Measurements from ENCODE around the gene STK32A. TPM values are rescaled to one million over a fixed set of nuclear protein-coding genes. Genes with fewer than 3 reads are reported as not detected.

STK32A gene
- total and polyA plus RNA-seq, 3 experiments from 2014 or later: not detected

DNA sequence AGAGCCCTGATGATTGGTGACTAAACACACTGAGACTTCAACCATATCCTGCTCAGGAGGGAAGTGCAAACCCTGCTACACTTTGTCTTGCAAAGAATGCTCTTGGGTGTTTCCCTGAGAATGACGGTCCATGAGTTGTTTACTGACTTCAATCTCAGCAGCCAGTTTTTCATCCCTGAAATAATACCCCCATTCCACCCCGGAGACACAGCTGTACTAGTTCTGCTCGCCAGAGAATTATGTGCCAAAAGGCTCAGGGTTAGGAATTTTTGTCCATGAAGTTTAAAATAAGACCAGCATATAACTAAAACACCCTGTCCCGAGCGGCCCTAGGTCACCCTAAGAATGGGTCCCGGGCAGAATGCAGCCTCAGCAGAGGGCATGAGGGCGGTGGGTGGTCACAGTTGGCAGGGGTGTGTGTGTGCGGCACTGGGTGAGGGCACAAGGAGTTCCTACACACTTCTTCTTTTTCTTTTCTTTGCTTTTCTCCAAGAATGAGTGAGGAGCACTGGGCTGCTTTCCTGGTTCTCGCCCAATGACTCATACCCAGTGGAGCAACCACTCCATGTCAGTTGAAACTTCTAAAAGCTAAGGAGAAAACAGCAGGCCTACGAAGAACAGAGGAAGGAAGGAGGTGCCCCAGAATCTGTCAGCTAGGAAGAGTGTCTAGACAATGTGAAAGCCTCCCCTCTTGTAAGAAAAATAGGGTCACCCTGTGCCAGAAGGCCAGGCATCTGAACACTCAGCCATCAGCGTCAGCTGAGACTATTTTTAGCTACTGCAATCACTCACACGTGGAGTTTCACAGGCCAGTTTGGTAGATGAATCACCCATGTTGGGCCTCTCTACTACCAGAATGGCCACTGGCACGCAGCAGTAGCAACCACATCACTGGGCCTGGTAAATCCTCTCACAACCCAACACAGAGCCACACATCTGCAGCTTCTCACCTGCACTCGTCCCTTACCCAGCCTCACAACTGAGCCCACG lies 169.1 kb downstream of the STK32A start:
- Mint-ChIP-seq H3K27me3 (peaks cover 2 to 4% of the 10 kb centered on the region in 2 donors), H3K9me3 (no peaks in the 10 kb centered on the region), H3K4me3 (no peak overlapping the region), H3K4me1 (no peaks in the 10 kb centered on the region), H3K36me3 (no peaks in the 10 kb centered on the region), H3K27ac (no peak overlapping the region)
- Histone ChIP-seq H3K4me3 (ENCODE audit: low read length) (no peak overlapping the region), H3K36me3 (ENCODE audit: insufficient read depth, low read length) (no peaks in the 10 kb centered on the region), H3K4me1 (ENCODE audit: insufficient read depth, low read length) (no peaks in the 10 kb centered on the region), H3K27me3 (ENCODE audit: insufficient read depth, low read length, poor library complexity, severe bottlenecking) (no peaks in the 10 kb centered on the region), H3K27ac (ENCODE audit: low read depth, low read length) (no peak overlapping the region), H3K9me3 (ENCODE audit: low read length) (no peaks in the 10 kb centered on the region)
- ChIA-PET POLR2A (no interaction called here), CTCF (no interaction called here)
- no peak for DNase-seq

DNA sequence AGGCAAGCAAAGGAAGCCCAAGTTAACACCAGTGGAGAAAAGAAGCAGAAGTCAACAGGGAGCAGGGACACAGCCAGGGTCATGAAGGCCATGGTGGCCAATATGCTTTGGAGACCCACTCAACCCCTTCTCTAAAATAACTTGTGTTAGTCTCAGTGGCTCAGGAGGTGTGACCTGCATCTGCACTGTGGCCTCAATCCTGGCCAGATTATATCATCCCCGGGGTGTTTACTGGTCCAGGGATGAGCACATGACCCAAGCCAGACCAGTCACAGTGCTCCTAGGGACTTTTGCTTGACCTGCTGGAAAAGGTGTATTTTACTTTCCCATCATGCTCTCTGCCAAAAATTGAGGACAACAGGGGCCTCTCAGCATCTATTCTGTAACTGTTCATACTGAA lies 169.9 kb downstream of the STK32A start:
- peaks cover 2 to 4% of the 10 kb centered on the region in 2 donors for H3K27me3 Mint-ChIP-seq
- Histone ChIP-seq H3K4me1 (ENCODE audit: insufficient read depth, low read length) (no peaks in the 10 kb centered on the region), H3K4me3 (ENCODE audit: low read length) (no peak overlapping the region), H3K27me3 (ENCODE audit: insufficient read depth, low read length, poor library complexity, severe bottlenecking) (no peaks in the 10 kb centered on the region), H3K9me3 (ENCODE audit: low read length) (no peaks in the 10 kb centered on the region), H3K36me3 (ENCODE audit: insufficient read depth, low read length) (no peaks in the 10 kb centered on the region), H3K27ac (ENCODE audit: low read depth, low read length) (no peak overlapping the region)
- no peaks in the 10 kb centered on the region for H3K36me3 Mint-ChIP-seq
- no peak overlapping the region for H3K4me3 Mint-ChIP-seq
- DNase-seq: no peak
- H3K9me3 Mint-ChIP-seq: no peaks in the 10 kb centered on the region
- H3K4me1 Mint-ChIP-seq: no peaks in the 10 kb centered on the region
- POLR2A ChIA-PET: no interaction called here
- CTCF ChIA-PET: no interaction called here
- no peak overlapping the region for H3K27ac Mint-ChIP-seq

DNA sequence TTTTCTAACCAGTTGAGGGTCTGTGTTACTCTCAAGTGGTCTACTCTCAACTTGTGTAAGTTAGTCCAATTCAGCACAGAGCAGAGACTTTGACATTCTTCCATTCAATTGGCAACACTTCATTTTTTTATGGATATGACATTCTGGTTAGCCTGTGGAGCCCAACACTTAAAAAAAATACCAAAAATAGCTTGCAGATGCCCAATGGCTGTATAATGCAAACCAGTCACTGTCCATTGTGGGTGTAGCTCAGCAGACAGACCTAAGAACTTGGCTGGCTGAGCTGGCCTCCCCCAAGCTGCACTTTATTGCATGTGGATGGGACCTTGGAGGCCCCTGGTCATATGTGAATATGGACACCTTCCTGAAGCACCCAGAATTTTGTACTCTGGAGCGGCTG lies 171.8 kb downstream of the STK32A start:
- Histone ChIP-seq H3K4me3 (ENCODE audit: low read length) (no peak overlapping the region), H3K27ac (ENCODE audit: low read depth, low read length) (no peak overlapping the region), H3K9me3 (ENCODE audit: low read length) (no peaks in the 10 kb centered on the region), H3K27me3 (ENCODE audit: insufficient read depth, low read length, poor library complexity, severe bottlenecking) (no peaks in the 10 kb centered on the region), H3K4me1 (ENCODE audit: insufficient read depth, low read length) (no peaks in the 10 kb centered on the region), H3K36me3 (ENCODE audit: insufficient read depth, low read length) (no peaks in the 10 kb centered on the region)
- H3K27me3 Mint-ChIP-seq: peaks cover 2 to 4% of the 10 kb centered on the region in 2 donors
- H3K9me3 Mint-ChIP-seq: no peaks in the 10 kb centered on the region
- DNase-seq: no peak
- no peaks in the 10 kb centered on the region for H3K4me1 Mint-ChIP-seq
- no peak overlapping the region for H3K27ac Mint-ChIP-seq
- no peak overlapping the region for H3K4me3 Mint-ChIP-seq
- H3K36me3 Mint-ChIP-seq: no peaks in the 10 kb centered on the region
- CTCF ChIA-PET: no interaction called here
- POLR2A ChIA-PET: no interaction called here

DNA sequence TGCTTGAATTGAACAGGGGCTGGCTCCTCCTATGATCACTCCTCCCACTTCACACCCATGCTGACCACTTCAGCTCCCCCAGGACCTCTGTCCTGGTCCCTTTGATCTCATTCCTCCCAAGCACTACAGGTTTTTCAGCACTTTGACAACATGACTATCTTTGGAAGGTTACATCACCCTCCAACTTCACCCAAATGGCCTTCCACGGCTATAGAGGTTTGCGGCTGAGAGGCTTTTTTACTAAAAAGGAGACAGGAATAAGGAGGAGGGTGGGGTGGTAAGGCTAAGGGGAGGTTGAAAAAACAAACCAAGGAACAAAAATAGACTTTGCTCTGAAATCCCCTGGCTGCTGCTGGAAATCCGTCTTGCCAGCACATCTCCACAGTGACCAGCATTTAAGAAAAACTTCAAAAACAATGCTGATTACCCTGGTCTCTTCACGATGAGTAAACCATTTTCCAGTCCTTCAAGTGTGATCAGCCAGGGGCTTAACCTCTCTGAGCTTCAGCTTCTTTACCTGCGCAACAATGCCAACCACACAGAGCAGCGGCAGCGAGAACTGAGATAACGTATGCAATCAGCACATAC lies 172.4 kb downstream of the STK32A start:
- no peak overlapping the region for H3K27ac ChIP-seq (ENCODE audit: low read depth, low read length)
- H3K9me3 ChIP-seq (ENCODE audit: low read length): no peaks in the 10 kb centered on the region
- POLR2A ChIA-PET: no interaction called here
- H3K4me1 ChIP-seq (ENCODE audit: insufficient read depth, low read length): no peaks in the 10 kb centered on the region
- Mint-ChIP-seq H3K36me3 (no peaks in the 10 kb centered on the region), H3K27me3 (peaks cover 2 to 4% of the 10 kb centered on the region in 2 donors), H3K9me3 (no peaks in the 10 kb centered on the region), H3K4me1 (no peaks in the 10 kb centered on the region), H3K27ac (no peak overlapping the region), H3K4me3 (no peak overlapping the region)
- CTCF ChIA-PET: no interaction called here
- H3K27me3 ChIP-seq (ENCODE audit: insufficient read depth, low read length, poor library complexity, severe bottlenecking): no peaks in the 10 kb centered on the region
- no peak for DNase-seq
- no peaks in the 10 kb centered on the region for H3K36me3 ChIP-seq (ENCODE audit: insufficient read depth, low read length)
- no peak overlapping the region for H3K4me3 ChIP-seq (ENCODE audit: low read length)

DNA sequence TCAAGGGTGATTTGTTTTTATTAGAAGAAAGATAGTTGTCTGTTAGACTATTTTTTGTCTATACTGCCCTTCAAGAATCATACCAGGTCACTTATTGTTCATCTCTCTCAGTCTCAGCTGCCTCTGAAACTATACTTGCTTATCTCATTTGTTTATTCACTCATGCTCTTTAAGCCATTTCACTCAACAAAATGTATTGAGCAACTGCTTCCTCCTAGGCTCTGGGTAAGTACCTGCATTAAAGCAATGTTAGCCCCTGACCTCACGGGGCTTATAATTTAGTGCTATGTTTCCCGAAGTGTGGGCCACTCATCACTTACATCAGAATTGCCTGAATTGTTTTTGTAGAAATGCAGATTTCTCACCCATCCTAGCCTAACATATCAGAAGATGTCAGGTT lies 174.2 kb downstream of the STK32A start:
- Mint-ChIP-seq H3K27me3 (peaks cover 2 to 4% of the 10 kb centered on the region in 2 donors), H3K4me3 (no peak overlapping the region), H3K27ac (no peak overlapping the region), H3K36me3 (no peaks in the 10 kb centered on the region), H3K9me3 (no peaks in the 10 kb centered on the region), H3K4me1 (no peaks in the 10 kb centered on the region)
- Histone ChIP-seq H3K4me1 (ENCODE audit: insufficient read depth, low read length) (no peaks in the 10 kb centered on the region), H3K27me3 (ENCODE audit: insufficient read depth, low read length, poor library complexity, severe bottlenecking) (no peaks in the 10 kb centered on the region), H3K9me3 (ENCODE audit: low read length) (no peaks in the 10 kb centered on the region), H3K36me3 (ENCODE audit: insufficient read depth, low read length) (no peaks in the 10 kb centered on the region), H3K4me3 (ENCODE audit: low read length) (no peak overlapping the region), H3K27ac (ENCODE audit: low read depth, low read length) (no peak overlapping the region)
- ChIA-PET POLR2A (no interaction called here), CTCF (no interaction called here)
- no peak for DNase-seq

DNA sequence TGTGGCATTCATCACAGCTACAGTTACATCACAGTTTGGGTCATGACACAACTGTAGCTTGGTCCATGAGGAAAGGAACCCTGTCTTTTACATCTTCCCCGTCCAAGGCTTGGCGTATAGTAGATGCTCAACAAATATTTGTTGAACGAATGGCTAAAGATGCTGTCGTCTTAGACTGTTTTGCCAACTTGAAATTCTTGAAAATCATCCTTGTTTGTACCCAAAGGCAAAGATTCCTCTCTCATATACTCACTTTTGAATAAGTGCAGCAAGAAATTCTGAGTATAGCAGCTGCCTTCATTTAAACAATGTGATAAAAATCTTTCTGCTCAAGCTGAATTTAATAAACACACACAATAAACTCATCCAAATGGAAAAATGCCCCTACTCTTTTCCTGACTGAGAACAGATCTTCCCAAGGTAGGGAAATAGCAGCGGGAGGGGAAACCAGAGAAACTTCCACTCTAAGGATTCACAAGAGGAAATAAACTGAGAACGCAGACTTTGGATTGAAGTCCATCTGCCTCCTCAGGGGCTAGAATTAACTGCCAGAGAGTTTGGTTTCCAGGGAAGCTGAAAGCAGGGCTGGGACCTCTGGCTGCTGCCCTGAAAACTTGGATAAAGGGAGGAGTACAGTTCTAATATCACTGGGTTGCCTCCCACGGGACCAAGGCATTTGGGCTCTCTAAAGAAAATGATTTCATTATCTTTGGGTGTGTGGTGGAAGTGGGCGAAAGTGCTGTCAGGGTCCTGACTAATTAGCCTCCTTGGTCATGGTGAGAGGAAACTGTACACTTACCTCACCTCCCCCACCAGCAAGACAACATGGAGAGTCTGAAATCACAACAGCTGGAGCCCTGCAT lies 175.9 kb downstream of the STK32A start:
- H3K9me3 ChIP-seq (ENCODE audit: low read length): no peaks in the 10 kb centered on the region
- Mint-ChIP-seq H3K9me3 (no peaks in the 10 kb centered on the region), H3K4me1 (no peaks in the 10 kb centered on the region), H3K4me3 (no peak overlapping the region), H3K27me3 (peaks cover 0 to 2% of the 10 kb centered on the region in 2 donors), H3K36me3 (no peaks in the 10 kb centered on the region), H3K27ac (no peak overlapping the region)
- no peaks in the 10 kb centered on the region for H3K27me3 ChIP-seq (ENCODE audit: insufficient read depth, low read length, poor library complexity, severe bottlenecking)
- H3K4me3 ChIP-seq (ENCODE audit: low read length): no peak overlapping the region
- ChIA-PET POLR2A (no interaction called here), CTCF (no interaction called here)
- H3K36me3 ChIP-seq (ENCODE audit: insufficient read depth, low read length): no peaks in the 10 kb centered on the region
- no peak for DNase-seq
- no peak overlapping the region for H3K27ac ChIP-seq (ENCODE audit: low read depth, low read length)
- H3K4me1 ChIP-seq (ENCODE audit: insufficient read depth, low read length): no peaks in the 10 kb centered on the region

DNA sequence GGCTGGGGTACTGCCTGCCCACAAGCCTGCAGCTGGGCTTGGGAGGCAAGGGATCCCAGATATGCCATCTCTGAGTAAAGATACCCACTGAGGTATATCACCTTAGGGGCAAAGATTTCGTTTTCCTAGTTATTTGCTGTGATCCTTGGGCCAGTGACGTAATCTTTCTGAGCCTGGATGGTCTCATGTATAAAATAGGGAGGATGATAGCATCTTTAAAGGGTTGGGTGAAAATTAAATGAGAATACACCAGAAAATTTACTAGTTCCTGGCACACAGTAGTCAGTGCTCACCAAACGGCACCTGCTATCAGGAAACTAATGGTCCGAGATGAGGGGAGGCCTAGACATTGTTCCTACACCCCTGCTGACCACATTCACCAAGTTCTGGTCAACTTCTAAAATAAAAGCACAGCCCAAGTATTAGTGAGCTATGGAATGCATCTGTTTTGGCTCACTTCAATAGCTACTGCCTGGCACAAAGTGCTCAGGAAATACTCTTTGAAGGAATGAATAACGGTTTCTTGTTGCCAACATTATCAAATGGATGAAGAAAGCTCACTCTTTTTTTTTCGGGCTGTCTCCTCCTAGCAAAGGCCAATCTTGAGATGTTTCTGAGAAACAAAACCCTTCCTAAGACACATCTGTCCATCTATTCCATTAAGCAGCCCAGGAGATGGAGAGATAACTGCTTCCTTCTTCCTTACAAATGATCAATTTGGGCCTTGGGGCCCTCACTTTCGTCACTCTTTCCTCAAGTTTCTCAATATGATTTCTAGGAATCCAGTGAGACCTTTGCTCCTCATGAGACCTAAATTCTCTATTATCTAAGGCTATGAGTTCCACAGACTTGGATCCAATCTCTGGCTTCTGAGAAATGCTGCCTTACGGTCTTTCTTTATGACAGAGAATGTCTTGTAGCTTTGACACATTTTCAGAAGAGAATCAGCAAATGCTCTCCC lies 176.8 kb downstream of the STK32A start:
- Mint-ChIP-seq H3K27me3 (peaks cover 0 to 2% of the 10 kb centered on the region in 2 donors), H3K36me3 (no peaks in the 10 kb centered on the region), H3K4me3 (no peak overlapping the region), H3K4me1 (no peaks in the 10 kb centered on the region), H3K27ac (no peak overlapping the region), H3K9me3 (no peaks in the 10 kb centered on the region)
- Histone ChIP-seq H3K27me3 (ENCODE audit: insufficient read depth, low read length, poor library complexity, severe bottlenecking) (no peaks in the 10 kb centered on the region), H3K4me3 (ENCODE audit: low read length) (no peak overlapping the region), H3K9me3 (ENCODE audit: low read length) (no peaks in the 10 kb centered on the region), H3K27ac (ENCODE audit: low read depth, low read length) (no peak overlapping the region), H3K36me3 (ENCODE audit: insufficient read depth, low read length) (no peaks in the 10 kb centered on the region), H3K4me1 (ENCODE audit: insufficient read depth, low read length) (no peaks in the 10 kb centered on the region)
- CTCF ChIA-PET: no interaction called here
- DNase-seq: no peak
- POLR2A ChIA-PET: no interaction called here

All from CD8-positive, alpha-beta memory T cell (primary cell).